ENCODE results near the gene NUDT5. TPM values are rescaled to one million over a fixed set of nuclear protein-coding genes. Genes with fewer than 3 reads are reported as not detected.

NUDT5 gene
- total and polyA plus RNA-seq, 7 experiments from 2014 or later: 24.5 to 89.4 (median 47.4) TPM

DNA sequence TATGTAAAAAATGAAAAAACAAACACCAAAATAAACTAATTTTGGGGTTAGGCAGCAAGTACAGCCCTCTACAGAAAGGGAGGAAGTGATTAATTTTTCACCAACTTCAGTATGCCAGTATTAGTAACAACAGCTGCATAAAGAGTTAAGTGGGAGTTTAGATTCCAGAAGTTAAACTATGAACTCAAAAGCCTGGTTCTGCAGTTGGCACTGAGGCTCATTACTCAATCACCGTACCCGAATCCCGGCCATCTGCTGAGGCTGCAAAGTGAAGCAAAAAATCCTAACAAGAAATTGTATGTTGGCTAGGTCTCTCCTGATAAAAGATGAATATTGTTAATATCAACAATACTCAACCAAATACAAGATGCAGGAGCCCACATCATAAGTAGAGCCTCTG lies 4.0 kb downstream of the NUDT5 start:
- H3K27me3 ChIP-seq (ENCODE audit: control insufficient read depth in 2 of 2, insufficient read depth in 2 of 2, low read length in 2 of 2): no peaks in the 10 kb centered on the region
- peaks cover 9% of the 10 kb centered on the region in 2 donors for H3K4me1 ChIP-seq (ENCODE audit: control insufficient read depth in 2 of 2, insufficient read depth in 2 of 2, low read length in 2 of 2)
- no peak overlapping the region for H3K4me3 ChIP-seq (ENCODE audit: low read length)
- Mint-ChIP-seq H3K27ac (peak overlapping the region in 2 of 9 donors; percentile 17 to 58), H3K4me3 (peak overlapping the region in 2 of 10 donors; percentile 8 to 52), H3K9me3 (no peaks in the 10 kb centered on the region), H3K36me3 (peaks cover 0 to 25% (median 15%) of the 10 kb centered on the region in 5 donors), H3K27me3 (no peaks in the 10 kb centered on the region), H3K4me1 (peaks cover 28 to 65% (median 51%) of the 10 kb centered on the region in 7 donors)
- POLR2A ChIA-PET: no interaction called here
- peaks cover 0 to 4% (median 2%) of the 10 kb centered on the region in 3 experiments for H3K36me3 ChIP-seq (ENCODE audit: control insufficient read depth in 2 of 3, insufficient read depth in 3 of 3, low read length in 3 of 3)
- H3K9me3 ChIP-seq (ENCODE audit: control insufficient read depth in 2 of 3, low read length in 3 of 3): no peaks in the 10 kb centered on the region
- CTCF ChIA-PET: interaction anchor here (0.7 kb wide), 1 partner anchor 251 kb away, joined by 4 read pairs; no protein-coding TSS in a partner anchor
- no peak for DNase-seq
- no peak overlapping the region for H3K27ac ChIP-seq (ENCODE audit: low read depth, low read length)
- ATAC-seq: no peak
- intact Hi-C loops (cut with micrococcal nuclease): loop anchor here in 1 of 2 donors (10.0 kb wide), 1 partner anchor 577 kb away; the partner anchor contains the start of gene USP6NL

DNA sequence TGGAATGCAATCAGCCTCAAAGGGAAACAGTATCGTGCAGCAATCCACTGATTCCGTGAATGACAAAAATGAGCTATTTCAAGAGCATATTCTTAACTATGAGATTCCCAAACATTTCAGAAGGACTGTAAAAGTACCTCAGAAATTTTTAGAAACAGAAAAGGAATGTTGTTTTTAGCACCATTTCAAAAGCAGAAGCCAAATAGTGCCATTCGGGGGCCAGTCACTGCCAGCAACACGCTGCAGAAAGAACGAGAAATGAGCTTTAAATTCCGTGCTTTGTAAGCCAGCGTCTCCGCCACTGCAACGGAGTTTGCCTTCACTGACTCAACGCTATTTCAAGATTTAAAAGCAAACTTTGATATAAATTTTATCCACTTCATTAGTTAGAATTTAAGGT lies 6.3 kb downstream of the NUDT5 start:
- Mint-ChIP-seq H3K27me3 (no peaks in the 10 kb centered on the region), H3K36me3 (peaks cover 0 to 41% (median 28%) of the 10 kb centered on the region in 5 donors), H3K4me1 (peaks cover 18 to 72% (median 36%) of the 10 kb centered on the region in 7 donors), H3K27ac (peak overlapping the region in 1 of 9 donors; percentile 34), H3K9me3 (no peaks in the 10 kb centered on the region), H3K4me3 (no peak overlapping the region)
- H3K36me3 ChIP-seq (ENCODE audit: control insufficient read depth in 2 of 3, insufficient read depth in 3 of 3, low read length in 3 of 3): peaks cover 2 to 18% (median 11%) of the 10 kb centered on the region in 3 experiments
- ATAC-seq: no peak
- no peaks in the 10 kb centered on the region for H3K27me3 ChIP-seq (ENCODE audit: control insufficient read depth in 2 of 2, insufficient read depth in 2 of 2, low read length in 2 of 2)
- ChIA-PET CTCF (no interaction called here), POLR2A (interaction anchor here (1.3 kb wide), 1 partner anchor 11 kb away, joined by 3 read pairs; no protein-coding TSS in a partner anchor)
- H3K4me3 ChIP-seq (ENCODE audit: low read length): no peak overlapping the region
- no peaks in the 10 kb centered on the region for H3K9me3 ChIP-seq (ENCODE audit: control insufficient read depth in 2 of 3, low read length in 3 of 3)
- H3K27ac ChIP-seq (ENCODE audit: low read depth, low read length): no peak overlapping the region
- intact Hi-C loops (cut with micrococcal nuclease): no loop called here
- peaks cover 4 to 5% of the 10 kb centered on the region in 2 donors for H3K4me1 ChIP-seq (ENCODE audit: control insufficient read depth in 2 of 2, insufficient read depth in 2 of 2, low read length in 2 of 2)
- DNase-seq: no peak

DNA sequence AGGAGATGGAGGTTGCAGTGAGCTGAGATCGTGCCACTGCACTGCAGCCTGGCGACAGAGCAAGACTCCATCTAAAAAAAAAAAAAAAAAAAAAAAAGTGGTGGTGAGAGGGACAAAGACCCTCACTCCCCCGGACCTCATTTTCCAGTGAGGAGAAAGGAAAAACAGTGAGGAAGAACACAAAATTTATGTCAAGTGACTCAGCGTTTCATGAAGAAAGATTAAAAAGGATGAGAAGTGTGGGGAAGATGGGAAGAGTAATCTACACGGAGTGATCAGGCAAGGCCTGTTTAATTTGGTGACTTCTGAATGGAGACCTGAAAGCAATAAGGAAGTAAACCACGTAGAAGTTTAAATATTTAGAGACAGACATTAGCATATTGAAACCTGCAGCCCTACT lies 7.0 kb downstream of the NUDT5 start:
- ATAC-seq (no peak), DNase-seq (no peak)
- Histone ChIP-seq H3K4me3 (ENCODE audit: low read length) (no peak overlapping the region), H3K27ac (ENCODE audit: low read depth, low read length) (no peak overlapping the region), H3K9me3 (ENCODE audit: control insufficient read depth in 2 of 3, low read length in 3 of 3) (no peaks in the 10 kb centered on the region), H3K4me1 (ENCODE audit: control insufficient read depth in 2 of 2, insufficient read depth in 2 of 2, low read length in 2 of 2) (no peaks in the 10 kb centered on the region), H3K27me3 (ENCODE audit: control insufficient read depth in 2 of 2, insufficient read depth in 2 of 2, low read length in 2 of 2) (no peaks in the 10 kb centered on the region), H3K36me3 (ENCODE audit: control insufficient read depth in 2 of 3, insufficient read depth in 3 of 3, low read length in 3 of 3) (peaks cover 2 to 20% (median 13%) of the 10 kb centered on the region in 3 experiments)
- Mint-ChIP-seq H3K36me3 (peaks cover 0 to 41% (median 24%) of the 10 kb centered on the region in 5 donors), H3K4me3 (no peak overlapping the region), H3K27ac (peak overlapping the region in 2 of 9 donors; percentile 34 to 43), H3K27me3 (no peaks in the 10 kb centered on the region), H3K4me1 (peaks cover 12 to 64% (median 31%) of the 10 kb centered on the region in 7 donors), H3K9me3 (no peaks in the 10 kb centered on the region)
- intact Hi-C loops (cut with micrococcal nuclease): no loop called here
- ChIA-PET POLR2A (no interaction called here), CTCF (no interaction called here)

DNA sequence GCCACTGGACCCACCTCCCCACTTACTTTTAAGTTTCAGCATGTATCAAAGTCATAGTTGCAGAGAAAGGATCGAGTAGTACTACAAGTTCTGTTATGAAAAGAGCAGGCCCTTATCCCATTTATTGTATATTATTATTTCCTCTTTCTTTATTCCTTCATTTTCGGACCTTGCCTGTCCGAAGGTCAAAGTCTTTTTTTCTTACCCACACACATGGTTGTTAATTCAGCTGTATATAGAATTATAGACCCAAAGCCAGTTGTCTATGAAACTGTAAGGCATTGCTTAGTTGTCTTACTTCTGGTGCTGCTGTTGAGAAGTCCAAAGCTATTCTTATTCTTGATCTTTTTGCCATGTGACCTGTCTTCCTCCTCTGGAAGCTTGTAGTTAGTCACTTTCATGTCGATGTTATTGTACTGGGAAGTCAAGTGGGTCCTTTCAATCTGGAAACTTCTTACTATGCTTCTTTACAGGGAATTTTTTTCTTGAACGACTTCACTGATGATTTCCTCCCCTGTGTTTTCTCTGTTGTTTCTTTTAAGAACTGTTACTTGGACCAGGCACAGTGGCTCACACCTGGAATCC lies 8.3 kb downstream of the NUDT5 start:
- Histone ChIP-seq H3K4me1 (ENCODE audit: control insufficient read depth in 2 of 2, insufficient read depth in 2 of 2, low read length in 2 of 2) (no peaks in the 10 kb centered on the region), H3K27ac (ENCODE audit: low read depth, low read length) (no peak overlapping the region), H3K9me3 (ENCODE audit: control insufficient read depth in 2 of 3, low read length in 3 of 3) (no peaks in the 10 kb centered on the region), H3K4me3 (ENCODE audit: low read length) (no peak overlapping the region), H3K27me3 (ENCODE audit: control insufficient read depth in 2 of 2, insufficient read depth in 2 of 2, low read length in 2 of 2) (no peaks in the 10 kb centered on the region), H3K36me3 (ENCODE audit: control insufficient read depth in 2 of 3, insufficient read depth in 3 of 3, low read length in 3 of 3) (peaks cover 2 to 24% (median 13%) of the 10 kb centered on the region in 3 experiments)
- H3K9me3 Mint-ChIP-seq: no peaks in the 10 kb centered on the region
- ATAC-seq: no peak
- peaks cover 12 to 55% (median 24%) of the 10 kb centered on the region in 7 donors for H3K4me1 Mint-ChIP-seq
- H3K27me3 Mint-ChIP-seq: no peaks in the 10 kb centered on the region
- H3K27ac Mint-ChIP-seq: peak overlapping the region in 3 of 9 donors; percentile 21 to 56 (median 24)
- DNase-seq: no peak
- POLR2A ChIA-PET: no interaction called here
- H3K36me3 Mint-ChIP-seq: peaks cover 0 to 43% (median 23%) of the 10 kb centered on the region in 5 donors
- H3K4me3 Mint-ChIP-seq: no peak overlapping the region
- intact Hi-C loops (cut with micrococcal nuclease): no loop called here
- CTCF ChIA-PET: no interaction called here

- ChIA-PET POLR2A (interaction anchor here (1.0 kb wide), 1 partner anchor 9 kb away, joined by 4 read pairs; no protein-coding TSS in a partner anchor), CTCF (no interaction called here)
- Histone ChIP-seq H3K27me3 (ENCODE audit: control insufficient read depth in 2 of 2, insufficient read depth in 2 of 2, low read length in 2 of 2) (no peaks in the 10 kb centered on the region), H3K36me3 (ENCODE audit: control insufficient read depth in 2 of 3, insufficient read depth in 3 of 3, low read length in 3 of 3) (peaks cover 2 to 24% (median 13%) of the 10 kb centered on the region in 3 experiments), H3K27ac (ENCODE audit: low read depth, low read length) (no peak overlapping the region), H3K4me1 (ENCODE audit: control insufficient read depth in 2 of 2, insufficient read depth in 2 of 2, low read length in 2 of 2) (peaks cover 0 to 4% of the 10 kb centered on the region in 2 donors), H3K4me3 (ENCODE audit: low read length) (no peak overlapping the region), H3K9me3 (ENCODE audit: control insufficient read depth in 2 of 3, low read length in 3 of 3) (no peaks in the 10 kb centered on the region)
- ATAC-seq: no peak
- H3K27ac Mint-ChIP-seq: peak overlapping the region in 3 of 9 donors; percentile 24 to 65 (median 34)
- H3K4me1 Mint-ChIP-seq: peaks cover 2 to 55% (median 17%) of the 10 kb centered on the region in 7 donors
- no peaks in the 10 kb centered on the region for H3K27me3 Mint-ChIP-seq
- peaks cover 0 to 43% (median 20%) of the 10 kb centered on the region in 5 donors for H3K36me3 Mint-ChIP-seq
- intact Hi-C loops (cut with micrococcal nuclease): no loop called here
- peaks cover 0 to 2% (median 0%) of the 10 kb centered on the region in 11 donors for H3K9me3 Mint-ChIP-seq
- no peak for DNase-seq
- H3K4me3 Mint-ChIP-seq: no peak overlapping the region
Observed at GRCh38 chr10:12186323-12186722, 9.4 kb downstream of the NUDT5 start.

- no peak overlapping the region for H3K4me3 Mint-ChIP-seq
- H3K9me3 ChIP-seq (ENCODE audit: control insufficient read depth in 2 of 3, low read length in 3 of 3): no peaks in the 10 kb centered on the region
- ATAC-seq (no peak), DNase-seq (no peak)
- H3K36me3 ChIP-seq (ENCODE audit: control insufficient read depth in 2 of 3, insufficient read depth in 3 of 3, low read length in 3 of 3): peaks cover 2 to 30% (median 13%) of the 10 kb centered on the region in 3 experiments
- ChIA-PET POLR2A (interaction anchor here (1.8 kb wide), 1 partner anchor 18 kb away, joined by 7 read pairs; no protein-coding TSS in a partner anchor), CTCF (no interaction called here)
- peaks cover 0 to 43% (median 20%) of the 10 kb centered on the region in 5 donors for H3K36me3 Mint-ChIP-seq
- peaks cover 6 to 58% (median 12%) of the 10 kb centered on the region in 7 donors for H3K4me1 Mint-ChIP-seq
- H3K27ac Mint-ChIP-seq: no peak overlapping the region
- H3K27me3 Mint-ChIP-seq: no peaks in the 10 kb centered on the region
- intact Hi-C loops (cut with micrococcal nuclease): no loop called here
- H3K4me1 ChIP-seq (ENCODE audit: control insufficient read depth in 2 of 2, insufficient read depth in 2 of 2, low read length in 2 of 2): peaks cover 0 to 17% of the 10 kb centered on the region in 2 donors
- no peak overlapping the region for H3K27ac ChIP-seq (ENCODE audit: low read depth, low read length)
- peaks cover 0 to 2% (median 0%) of the 10 kb centered on the region in 11 donors for H3K9me3 Mint-ChIP-seq
- H3K27me3 ChIP-seq (ENCODE audit: control insufficient read depth in 2 of 2, insufficient read depth in 2 of 2, low read length in 2 of 2): no peaks in the 10 kb centered on the region
- H3K4me3 ChIP-seq (ENCODE audit: low read length): no peak overlapping the region
Observed at GRCh38 chr10:12184165-12184564, 11.5 kb downstream of the NUDT5 start.
